Measurements from ENCODE around the gene AGBL5.

GRCh38 chr2:27099334-27099955, 48.0 kb downstream of the AGBL5 start:
- TF ChIP-seq EP300 (IDR thresholded peaks at IDR 0.05): no peak
- TF ChIP-seq CTCF (IDR thresholded peaks at IDR 0.05): no peak
